ENCODE results near the gene RUNDC1. TPM values are rescaled to one million over a fixed set of nuclear protein-coding genes. Genes with fewer than 3 reads are reported as not detected.

Gene RUNDC1
- total and polyA plus RNA-seq, 2 donors from 2014 or later = 10.1 to 19.5 TPM

DNA sequence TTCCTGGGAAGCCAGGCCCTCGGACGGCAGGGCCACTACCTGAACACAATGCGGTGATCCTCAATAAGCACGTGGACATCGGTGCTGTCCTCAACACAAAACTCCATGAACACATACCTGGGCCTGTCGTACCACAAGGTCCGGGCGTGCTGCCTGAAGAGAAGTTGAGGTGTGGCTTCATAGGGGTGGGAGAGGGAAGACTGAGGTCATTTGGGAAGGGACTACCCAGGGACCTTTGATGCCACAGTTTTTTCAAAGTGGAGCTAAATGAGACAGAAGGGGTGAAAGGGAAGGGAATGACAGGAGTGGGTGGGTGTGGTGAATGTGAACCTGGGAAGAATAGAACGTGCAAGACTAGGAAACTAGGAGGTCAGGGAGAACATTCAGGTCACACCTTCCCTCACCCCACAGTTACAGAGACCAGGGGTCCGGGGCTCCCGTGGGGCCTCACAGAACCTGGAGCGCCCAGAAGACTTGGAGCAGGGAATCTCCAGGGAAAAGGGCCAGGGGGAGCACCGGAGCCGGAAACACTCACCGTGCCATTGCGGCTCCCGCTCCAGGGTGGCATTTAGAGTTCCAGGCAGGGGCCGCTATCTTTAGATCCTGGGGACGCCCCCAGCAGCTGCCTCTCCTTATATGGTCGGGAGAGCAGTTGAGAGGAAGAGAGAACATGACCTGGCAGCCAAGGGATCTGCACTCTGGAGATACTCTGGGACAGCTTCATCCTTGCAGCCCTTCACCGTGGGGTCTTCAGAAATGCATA, 673 bp upstream of the RUNDC1 start, which contains the start of gene PTGES3L:
Gene PTGES3L (minus strand): TSS at position 570 of the 763 bp plus-strand sequence. CDS start 27 bp downstream, at position 543.
- Histone ChIP-seq H3K27me3 (ENCODE audit: control insufficient read depth, insufficient read depth, low read length) (no peaks in the 10 kb centered on the region), H3K4me3 (ENCODE audit: low read length in 3 of 3) (peak within 1 kb of the TSS; percentile 59 to 92 (median 89)), H3K9me3 (ENCODE audit: control insufficient read depth in 2 of 3, insufficient read depth in 1 of 3, low read length in 3 of 3) (no peaks in the 10 kb centered on the region), H3K9ac (ENCODE audit: low read length in 3 of 3) (peak within 1 kb of the TSS; percentile 41 to 76 (median 73)), H3K36me3 (ENCODE audit: control insufficient read depth in 2 of 3, insufficient read depth in 3 of 3, low read length in 3 of 3) (no peaks in the 10 kb centered on the region), H3K4me1 (ENCODE audit: control insufficient read depth in 2 of 3, insufficient read depth in 2 of 3, low read depth in 1 of 3, low read length in 3 of 3) (peaks cover 0 to 16% (median 0%) of the 10 kb centered on the region in 3 donors), H3K27ac (ENCODE audit: low read depth in 2 of 2, low read length in 2 of 2) (peak within 1 kb of the TSS; percentile 58 to 72)
- DNase-seq = peak in 4 of 5 donors; percentile 48 to 83 (median 74)
- intact Hi-C loops (cut with DNase I) = no loop called here
- TF ChIP-seq, protein P1, sequence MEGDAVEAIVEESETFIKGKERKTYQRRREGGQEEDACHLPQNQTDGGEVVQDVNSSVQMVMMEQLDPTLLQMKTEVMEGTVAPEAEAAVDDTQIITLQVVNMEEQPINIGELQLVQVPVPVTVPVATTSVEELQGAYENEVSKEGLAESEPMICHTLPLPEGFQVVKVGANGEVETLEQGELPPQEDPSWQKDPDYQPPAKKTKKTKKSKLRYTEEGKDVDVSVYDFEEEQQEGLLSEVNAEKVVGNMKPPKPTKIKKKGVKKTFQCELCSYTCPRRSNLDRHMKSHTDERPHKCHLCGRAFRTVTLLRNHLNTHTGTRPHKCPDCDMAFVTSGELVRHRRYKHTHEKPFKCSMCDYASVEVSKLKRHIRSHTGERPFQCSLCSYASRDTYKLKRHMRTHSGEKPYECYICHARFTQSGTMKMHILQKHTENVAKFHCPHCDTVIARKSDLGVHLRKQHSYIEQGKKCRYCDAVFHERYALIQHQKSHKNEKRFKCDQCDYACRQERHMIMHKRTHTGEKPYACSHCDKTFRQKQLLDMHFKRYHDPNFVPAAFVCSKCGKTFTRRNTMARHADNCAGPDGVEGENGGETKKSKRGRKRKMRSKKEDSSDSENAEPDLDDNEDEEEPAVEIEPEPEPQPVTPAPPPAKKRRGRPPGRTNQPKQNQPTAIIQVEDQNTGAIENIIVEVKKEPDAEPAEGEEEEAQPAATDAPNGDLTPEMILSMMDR (IDR thresholded peaks at IDR 0.05; ENCODE audit: borderline replicate concordance, extremely low read depth, insufficient read depth) = no peak
- FAIRE-seq = no peak

- H3K4me1 ChIP-seq (ENCODE audit: control insufficient read depth in 2 of 3, insufficient read depth in 2 of 3, low read depth in 1 of 3, low read length in 3 of 3) = peaks cover 0 to 16% (median 0%) of the 10 kb centered on the region in 3 donors
- peaks cover 0 to 2% (median 0%) of the 10 kb centered on the region in 3 donors for H3K36me3 ChIP-seq (ENCODE audit: control insufficient read depth in 2 of 3, insufficient read depth in 3 of 3, low read length in 3 of 3)
- intact Hi-C loops (cut with DNase I) = no loop called here
- H3K9ac ChIP-seq (ENCODE audit: low read length in 3 of 3) = peak overlapping the region; percentile 41 to 76 (median 48)
- TF ChIP-seq, protein P1 (IDR thresholded peaks at IDR 0.05; ENCODE audit: borderline replicate concordance, extremely low read depth, insufficient read depth) = no peak
- peak overlapping the region; percentile 59 to 92 (median 89) for H3K4me3 ChIP-seq (ENCODE audit: low read length in 3 of 3)
- no peaks in the 10 kb centered on the region for H3K27me3 ChIP-seq (ENCODE audit: control insufficient read depth, insufficient read depth, low read length)
- no peaks in the 10 kb centered on the region for H3K9me3 ChIP-seq (ENCODE audit: control insufficient read depth in 2 of 3, insufficient read depth in 1 of 3, low read length in 3 of 3)
- FAIRE-seq = no peak
- H3K27ac ChIP-seq (ENCODE audit: low read depth in 2 of 2, low read length in 2 of 2) = peak overlapping the region; percentile 58 to 72
- DNase-seq = peak; percentile 53 to 78 (median 69)
Measured at GRCh38 chr17:42980766-42981397, 517 bp downstream of the RUNDC1 start.

DNA sequence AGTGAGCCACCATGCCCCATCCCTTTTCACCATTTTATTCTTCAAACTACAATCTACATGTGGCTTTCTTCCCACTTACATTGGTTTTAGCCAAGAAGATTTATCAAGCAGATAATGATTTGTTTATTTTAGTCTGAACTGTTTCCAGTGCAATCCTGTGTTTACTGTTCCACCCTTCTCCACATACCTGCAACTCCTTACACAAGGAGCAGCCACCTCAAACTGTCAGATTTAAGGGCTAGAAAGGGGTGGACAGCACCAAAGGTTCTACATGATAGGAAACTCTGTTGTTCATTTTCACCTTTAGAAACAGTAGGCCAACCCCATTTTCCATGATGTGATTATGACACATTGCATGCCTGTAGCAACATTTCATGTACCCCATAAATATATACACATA, 1.9 kb downstream of the RUNDC1 start:
- Histone ChIP-seq H3K9ac (ENCODE audit: low read length in 3 of 3) (no peak overlapping the region), H3K4me3 (ENCODE audit: low read length in 3 of 3) (peak overlapping the region in 1 of 3 donors; percentile 59), H3K27ac (ENCODE audit: low read depth in 2 of 2, low read length in 2 of 2) (no peak overlapping the region), H3K27me3 (ENCODE audit: control insufficient read depth, insufficient read depth, low read length) (no peaks in the 10 kb centered on the region), H3K36me3 (ENCODE audit: control insufficient read depth in 2 of 3, insufficient read depth in 3 of 3, low read length in 3 of 3) (peaks cover 0 to 6% (median 2%) of the 10 kb centered on the region in 3 donors), H3K9me3 (ENCODE audit: control insufficient read depth in 2 of 3, insufficient read depth in 1 of 3, low read length in 3 of 3) (no peaks in the 10 kb centered on the region), H3K4me1 (ENCODE audit: control insufficient read depth in 2 of 3, insufficient read depth in 2 of 3, low read depth in 1 of 3, low read length in 3 of 3) (peaks cover 0 to 16% (median 0%) of the 10 kb centered on the region in 3 donors)
- intact Hi-C loops (cut with DNase I) = no loop called here
- TF ChIP-seq, protein P1 (IDR thresholded peaks at IDR 0.05; ENCODE audit: borderline replicate concordance, extremely low read depth, insufficient read depth) = no peak
- DNase-seq (no peak), FAIRE-seq (no peak)
